DMS53 treated with DMSO at 0.1 percent for 48 hours (cell line): ENCODE results near the gene MSANTD3.

ENCODE experiments used
- DNase-seq: peaks from one replicate; lab custom pipeline; 2025; ENCODE audit not compliant: unreplicated experiment; lab: John Stamatoyannopoulos, UW

Gene MSANTD3

GRCh38 chr9:100465274-100465673 is 38.3 kb downstream of the MSANTD3 start:
- DNase-seq, result no peak

DNA sequence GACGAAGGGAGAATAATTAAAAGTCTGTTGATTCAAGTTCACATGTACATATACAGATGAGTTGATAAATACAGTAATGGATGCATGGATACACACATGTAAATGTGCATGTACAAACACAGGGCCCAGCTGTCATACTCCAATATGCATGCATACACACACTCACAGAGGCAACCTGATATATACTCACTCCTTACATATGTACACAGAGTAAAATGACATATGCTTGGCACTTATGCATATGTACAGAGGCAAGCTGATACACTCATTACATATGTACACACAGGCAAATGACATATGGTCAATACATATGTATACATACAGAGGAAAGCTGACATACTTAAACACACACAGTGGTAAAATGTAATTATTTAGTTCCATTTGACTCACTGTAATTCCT is 38.8 kb downstream of the MSANTD3 start:
- no peak for DNase-seq

DNA sequence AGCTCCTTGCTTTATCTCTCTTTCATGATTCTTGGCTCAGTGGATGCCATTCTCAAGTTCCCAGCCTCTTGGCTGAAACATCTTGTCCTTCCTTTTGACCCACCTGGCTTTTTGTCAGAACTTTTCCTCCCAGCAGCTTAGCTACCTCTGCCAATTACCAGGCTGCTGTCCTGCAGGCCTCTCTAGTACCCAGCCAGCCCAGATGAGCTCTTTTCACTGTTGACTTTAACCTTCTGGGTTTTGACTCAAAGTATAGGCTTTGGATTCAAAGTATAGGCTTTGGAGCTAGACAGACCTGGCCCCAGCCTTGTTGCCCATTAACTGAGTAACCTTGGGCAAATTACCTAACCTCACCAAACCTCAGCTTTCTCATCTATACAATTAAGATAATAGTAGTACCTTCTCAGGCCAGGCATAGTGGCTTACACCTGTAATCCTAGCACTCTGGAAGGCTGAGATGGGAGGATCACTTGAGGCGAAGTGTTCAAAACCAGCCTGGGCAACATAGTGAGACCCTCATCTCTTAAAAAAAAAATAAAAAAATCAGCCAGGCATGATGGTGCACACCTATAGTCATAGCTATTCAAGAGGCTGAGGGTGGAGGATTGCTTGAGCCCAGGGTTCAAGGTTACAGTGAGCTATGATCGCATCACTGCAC is 39.4 kb downstream of the MSANTD3 start:
- no peak for DNase-seq

DNA sequence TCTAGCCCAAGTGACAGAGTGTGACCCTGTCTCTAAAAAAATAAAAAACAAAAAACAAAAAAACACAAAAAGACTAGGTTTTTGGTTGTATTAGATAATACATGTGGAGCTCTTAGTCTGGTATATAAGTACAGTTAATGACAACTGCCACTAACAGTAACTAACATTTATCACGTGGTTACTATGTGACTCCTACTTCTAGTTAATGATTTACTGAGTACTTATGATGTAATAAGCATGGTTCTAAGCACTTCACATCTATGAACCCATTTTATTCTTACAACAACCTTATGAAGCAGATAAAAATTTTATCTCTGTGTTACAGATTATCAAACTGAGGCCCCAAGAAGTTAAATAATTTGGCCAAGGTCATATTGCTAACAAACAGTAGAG is 39.9 kb downstream of the MSANTD3 start:
- peak; percentile 39 for DNase-seq

DNA sequence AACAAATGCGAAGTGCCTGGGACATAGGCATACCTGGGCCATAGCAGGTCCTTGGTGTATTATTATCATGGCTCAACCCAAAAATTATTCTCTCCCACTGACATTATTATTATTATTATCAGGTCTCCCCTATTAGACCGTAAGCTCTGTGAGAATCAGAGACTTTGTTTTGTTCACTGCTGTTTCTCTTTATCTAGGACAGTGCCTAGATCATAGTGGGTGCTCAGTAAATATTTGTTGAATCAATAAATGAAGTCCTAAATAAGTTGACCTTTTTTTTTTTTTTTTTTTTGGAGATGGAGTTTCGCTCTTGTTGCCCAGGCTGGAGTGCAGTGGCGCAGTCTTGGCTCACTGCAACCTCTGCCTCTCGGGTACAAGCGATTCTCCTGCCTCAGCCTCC is 41.1 kb downstream of the MSANTD3 start:
- DNase-seq, result no peak

DNA sequence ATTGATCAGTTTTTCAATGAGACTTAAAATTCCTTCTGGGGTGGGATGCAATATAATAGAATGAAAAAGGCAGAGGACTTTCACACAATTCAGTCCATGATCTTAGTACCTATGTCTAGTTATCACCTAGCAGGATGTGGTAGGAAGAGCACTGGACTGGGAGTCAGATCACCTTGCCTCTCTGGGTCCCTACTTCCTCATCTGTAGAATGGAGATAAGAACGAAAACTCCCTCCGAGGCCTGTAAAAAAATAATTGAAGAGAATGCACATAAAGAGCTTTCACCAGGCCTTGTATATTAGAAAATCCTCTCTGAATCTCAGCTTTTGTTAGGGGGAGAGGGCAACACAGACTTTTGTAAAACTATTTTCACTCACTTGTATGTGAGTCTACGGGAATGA is 45.3 kb downstream of the MSANTD3 start:
- DNase-seq, result no peak

- DNase-seq, result no peak
Measured at GRCh38 chr9:100472788-100473275, 45.9 kb downstream of the MSANTD3 start, which contains the start of gene TMEFF1. TSS of gene TMEFF1 (plus strand) at chr9:100473149. CDS start at chr9:100473545, 396 bp downstream.

DNA sequence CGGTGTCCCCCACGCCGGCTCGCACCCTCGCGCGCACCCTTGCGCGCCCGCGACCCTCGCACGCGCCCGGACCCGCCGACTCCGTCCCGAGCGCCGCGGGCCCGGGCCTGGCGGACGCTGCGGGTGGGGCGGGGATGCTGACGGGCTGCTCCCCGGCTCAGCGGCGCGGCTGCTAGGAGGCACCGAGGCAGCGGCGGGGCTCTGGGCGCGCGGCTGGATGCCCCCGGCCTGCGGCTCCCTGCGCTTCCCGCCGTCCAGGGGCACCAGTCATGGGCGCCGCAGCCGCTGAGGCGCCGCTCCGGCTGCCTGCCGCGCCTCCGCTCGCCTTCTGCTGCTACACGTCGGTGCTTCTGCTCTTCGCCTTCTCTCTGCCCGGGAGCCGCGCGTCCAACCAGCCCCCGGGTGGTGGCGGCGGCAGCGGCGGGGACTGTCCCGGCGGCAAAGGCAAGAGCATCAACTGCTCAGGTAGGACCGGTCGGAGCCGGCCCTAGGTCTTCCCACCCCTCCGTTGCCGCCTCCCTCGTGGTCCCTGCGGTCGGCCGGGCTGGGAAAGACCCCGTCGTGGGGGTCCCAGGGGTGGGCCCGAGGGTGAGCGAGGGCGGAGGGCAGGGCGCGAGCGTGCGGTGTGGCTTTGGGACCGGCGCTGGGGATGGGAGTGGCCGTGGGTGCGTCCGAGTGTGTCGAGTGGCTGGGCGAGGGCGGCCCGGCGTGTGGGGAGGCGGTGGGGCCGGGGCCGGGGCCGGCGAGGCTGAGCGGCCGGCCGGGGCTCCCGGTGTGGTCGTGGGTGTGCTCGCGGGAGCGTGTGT is 46.5 kb downstream of the MSANTD3 start:
- no peak for DNase-seq

- DNase-seq, result no peak
Measured at GRCh38 chr9:100474082-100474923, 47.4 kb downstream of the MSANTD3 start.

- no peak for DNase-seq
Measured at GRCh38 chr9:100474924-100475276, 48.0 kb downstream of the MSANTD3 start.

DNA sequence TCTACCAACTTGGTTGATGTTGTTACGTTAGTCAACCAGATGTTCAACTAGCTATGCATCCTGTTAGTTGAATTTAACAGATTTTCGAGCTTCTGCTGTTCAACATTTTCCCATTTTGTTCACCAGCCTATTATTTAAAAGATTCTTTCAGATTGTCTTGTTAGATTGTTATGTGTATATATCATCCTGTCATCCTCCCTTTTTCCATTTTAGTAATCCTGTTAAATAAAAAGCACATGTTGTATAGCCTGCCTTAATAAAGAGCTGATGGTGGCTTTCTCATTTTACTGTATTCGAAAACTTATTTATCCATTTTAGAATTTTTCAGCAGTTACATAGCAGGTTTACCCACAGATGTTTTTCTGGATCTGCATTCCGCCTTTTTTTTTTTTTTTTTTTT is 50.3 kb downstream of the MSANTD3 start:
- DNase-seq, result no peak

DNA sequence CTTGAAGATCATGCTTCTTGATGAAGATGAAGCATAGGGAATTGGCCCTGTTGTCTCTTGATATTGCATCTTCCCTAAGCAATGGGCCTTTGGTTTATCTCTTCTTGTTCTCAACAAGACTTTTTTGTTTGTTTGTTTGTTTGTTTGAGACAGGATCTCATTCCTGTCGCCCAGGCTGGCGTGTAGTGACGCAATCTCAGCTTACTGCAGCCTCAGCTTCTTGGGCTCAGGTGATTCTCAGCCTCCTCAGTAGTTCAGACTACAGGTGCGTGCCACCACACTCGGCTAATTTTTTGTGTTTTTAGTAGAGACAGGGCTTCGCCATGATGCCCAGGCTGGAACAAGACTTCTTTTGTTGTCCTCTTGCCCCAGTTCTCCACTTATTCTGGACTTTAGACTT is 51.2 kb downstream of the MSANTD3 start:
- DNase-seq, result no peak

GRCh38 chr9:100479820-100480219 is 52.9 kb downstream of the MSANTD3 start:
- no peak for DNase-seq

DNA sequence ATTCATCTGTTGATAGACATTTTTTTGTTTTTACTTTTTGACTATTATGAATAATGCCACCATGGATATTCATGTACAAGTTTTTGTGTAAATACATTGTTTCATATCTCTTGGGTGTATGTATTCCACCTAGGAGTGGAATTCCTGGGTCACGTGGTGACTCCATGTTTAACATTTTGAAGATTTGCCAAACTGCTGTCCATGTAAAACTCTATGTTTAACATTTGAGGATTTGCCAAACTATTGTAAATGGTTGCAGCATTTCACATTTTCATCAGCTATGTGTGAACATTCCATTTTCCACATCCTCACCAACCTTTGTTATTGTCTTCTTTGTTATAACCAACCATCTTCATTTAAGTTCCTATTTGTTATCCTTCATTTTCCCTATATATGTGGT is 58.3 kb downstream of the MSANTD3 start:
- DNase-seq, result no peak

- no peak for DNase-seq
Measured at GRCh38 chr9:100486479-100487176, 59.7 kb downstream of the MSANTD3 start.

GRCh38 chr9:100488177-100488576 is 61.2 kb downstream of the MSANTD3 start:
- no peak for DNase-seq

GRCh38 chr9:100489836-100490235 is 62.9 kb downstream of the MSANTD3 start:
- DNase-seq, result no peak

GRCh38 chr9:100492952-100493351 is 66.0 kb downstream of the MSANTD3 start:
- DNase-seq, result no peak

DNA sequence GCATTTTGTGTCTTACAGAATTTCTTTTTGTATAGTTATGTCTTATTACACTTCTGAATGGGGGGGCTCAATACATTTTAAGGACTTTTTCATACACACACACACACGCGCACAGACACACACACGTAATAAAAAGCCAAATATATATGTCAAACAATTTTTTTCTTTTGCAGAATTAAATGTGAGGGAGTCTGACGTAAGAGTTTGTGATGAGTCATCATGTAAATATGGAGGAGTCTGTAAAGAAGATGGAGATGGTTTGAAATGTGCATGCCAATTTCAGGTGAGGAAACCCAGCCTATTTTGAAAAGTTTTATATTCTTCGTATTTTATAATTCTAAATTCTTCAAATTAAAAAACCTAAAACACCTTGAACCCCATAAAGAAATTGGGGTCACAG is 71.6 kb downstream of the MSANTD3 start:
- DNase-seq, result peak; percentile 34

- no peak for DNase-seq
Measured at GRCh38 chr9:100499460-100499859, 72.5 kb downstream of the MSANTD3 start.

- no peak for DNase-seq
Measured at GRCh38 chr9:100499866-100500265, 72.9 kb downstream of the MSANTD3 start.
